ENCODE measurements around the gene PTPRN2. TPM values are rescaled to one million over a fixed set of nuclear protein-coding genes. Genes with fewer than 3 reads are reported as not detected.

The PTPRN2 gene
- total and polyA plus RNA-seq, 9 of the 15 experiments (the other 6 are each of a cell fraction or from before 2014, with no cell fraction given) = not detected

DNA sequence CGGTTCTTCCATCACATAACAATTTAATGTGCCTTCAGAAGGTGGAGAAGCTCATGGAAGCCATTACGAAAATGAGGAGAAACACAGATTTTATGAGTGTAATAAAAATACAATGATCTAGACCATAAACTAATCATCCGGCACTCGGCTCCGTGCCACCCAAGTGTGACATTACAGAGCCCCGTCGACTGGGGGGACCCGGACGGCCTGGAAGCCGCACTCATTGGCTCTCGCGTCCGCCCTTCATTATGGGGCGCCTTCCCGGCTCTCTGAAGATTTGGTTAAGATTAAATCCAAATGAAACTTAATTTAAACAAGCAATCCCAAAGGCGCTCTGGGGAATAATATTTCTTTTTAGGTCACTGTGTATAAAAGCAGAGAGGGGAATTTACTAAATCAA is 1008.2 kb downstream of the PTPRN2 start:
- Histone ChIP-seq H3K4me1 (replicated peaks in 1 of 2; ENCODE audit: control insufficient read depth in 2 of 2, insufficient read depth in 2 of 2, low read length in 2 of 2) (peaks cover 0 to 6% of the 10 kb centered on the region in 2 experiments; a peak in 2 of 5 replicates), H4K20me1 (replicated peaks; ENCODE audit: control insufficient read depth, insufficient read depth, low read length) (no peaks in the 10 kb centered on the region), H3K9me1 (ENCODE audit: control insufficient read depth, insufficient read depth, low read length) (no peaks in the 10 kb centered on the region), H3K36me3 (ENCODE audit: control insufficient read depth, insufficient read depth, low read length) (no peaks in the 10 kb centered on the region), H3K27me3 (ENCODE audit: control insufficient read depth in 2 of 2, insufficient read depth in 2 of 2, low read length in 2 of 2) (peaks cover 69 to 77% of the 10 kb centered on the region in 2 experiments), H3K9ac (ENCODE audit: insufficient read depth in 1 of 2, low read depth in 2 of 2, low read length in 2 of 2) (no peak overlapping the region), H3K9me3 (replicated peaks; ENCODE audit: control insufficient read depth, insufficient read depth, low read depth, low read length) (no peaks in the 10 kb centered on the region), H3K4me3 (no peak overlapping the region), H2AFZ (ENCODE audit: low read depth, low read length) (no peak overlapping the region), H3K79me2 (ENCODE audit: control insufficient read depth, insufficient read depth, low read length) (no peaks in the 10 kb centered on the region), H3K27ac (ENCODE audit: extremely low read depth, low read depth, low read length) (no peak overlapping the region), H3K4me2 (ENCODE audit: insufficient read depth, low read length) (no peak overlapping the region)
- no peak for DNase-seq (ENCODE audit: extremely low read depth in 1 of 4, low spot score in 3 of 4)
- in situ Hi-C loops (cut with MboI) = no loop called here
- WGBS (ENCODE audit: insufficient coverage, low coverage, missing lambda C conversion rate) = 3% methylated on average over 16 of the region's 16 CpGs
- ChIA-PET CTCF (ENCODE audit: low intra/inter-chr PET ratio) (no interaction called here), POLR2A (interaction anchor here (0.6 to 1.3 kb wide), 2 partner anchors 9 to 66 kb away, joined by 3 read pairs; no protein-coding TSS in a partner anchor)
- ATAC-seq = no peak
- no TSS peak for BruUV-seq (replicated peaks)
- FAIRE-seq = no peak
- intact Hi-C loops (cut with micrococcal nuclease) = no loop called here
- TF ChIP-seq, protein P1, sequence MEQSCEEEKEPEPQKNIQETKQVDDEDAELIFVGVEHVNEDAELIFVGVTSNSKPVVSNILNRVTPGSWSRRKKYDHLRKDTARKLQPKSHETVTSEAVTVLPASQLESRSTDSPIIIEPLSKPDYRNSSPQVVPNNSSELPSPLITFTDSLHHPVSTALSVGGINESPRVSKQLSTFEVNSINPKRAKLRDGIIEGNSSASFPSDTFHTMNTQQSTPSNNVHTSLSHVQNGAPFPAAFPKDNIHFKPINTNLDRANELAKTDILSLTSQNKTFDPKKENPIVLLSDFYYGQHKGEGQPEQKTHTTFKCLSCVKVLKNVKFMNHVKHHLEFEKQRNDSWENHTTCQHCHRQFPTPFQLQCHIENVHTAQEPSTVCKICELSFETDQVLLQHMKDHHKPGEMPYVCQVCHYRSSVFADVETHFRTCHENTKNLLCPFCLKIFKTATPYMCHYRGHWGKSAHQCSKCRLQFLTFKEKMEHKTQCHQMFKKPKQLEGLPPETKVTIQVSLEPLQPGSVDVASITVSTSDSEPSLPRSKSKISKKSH (CRISPR knock-in tag; IDR thresholded peaks at IDR 0.05) = no peak
- TF ChIP-seq ZNF232 (CRISPR knock-in tag; IDR thresholded peaks at IDR 0.05) (no peak), CCAR2 (IDR thresholded peaks at IDR 0.05; ENCODE audit: low read depth, low read length) (no peak), U2AF1 (optimal IDR thresholded peaks at IDR 0.05; ENCODE audit: low read depth, low read length) (no peak), ZNF354B (CRISPR knock-in tag; IDR thresholded peaks at IDR 0.05) (no peak), PHF20 (IDR thresholded peaks at IDR 0.05; ENCODE audit: partially characterized antibody) (no peak), ZNF3 (CRISPR knock-in tag; IDR thresholded peaks at IDR 0.05) (no peak), FOXK1 (CRISPR knock-in tag; IDR thresholded peaks at IDR 0.05; ENCODE audit: borderline replicate concordance) (no peak), POLR2AphosphoS2 (IDR thresholded peaks at IDR 0.05; ENCODE audit: low read length) (no peak)
- TF ChIP-seq, protein P2, sequence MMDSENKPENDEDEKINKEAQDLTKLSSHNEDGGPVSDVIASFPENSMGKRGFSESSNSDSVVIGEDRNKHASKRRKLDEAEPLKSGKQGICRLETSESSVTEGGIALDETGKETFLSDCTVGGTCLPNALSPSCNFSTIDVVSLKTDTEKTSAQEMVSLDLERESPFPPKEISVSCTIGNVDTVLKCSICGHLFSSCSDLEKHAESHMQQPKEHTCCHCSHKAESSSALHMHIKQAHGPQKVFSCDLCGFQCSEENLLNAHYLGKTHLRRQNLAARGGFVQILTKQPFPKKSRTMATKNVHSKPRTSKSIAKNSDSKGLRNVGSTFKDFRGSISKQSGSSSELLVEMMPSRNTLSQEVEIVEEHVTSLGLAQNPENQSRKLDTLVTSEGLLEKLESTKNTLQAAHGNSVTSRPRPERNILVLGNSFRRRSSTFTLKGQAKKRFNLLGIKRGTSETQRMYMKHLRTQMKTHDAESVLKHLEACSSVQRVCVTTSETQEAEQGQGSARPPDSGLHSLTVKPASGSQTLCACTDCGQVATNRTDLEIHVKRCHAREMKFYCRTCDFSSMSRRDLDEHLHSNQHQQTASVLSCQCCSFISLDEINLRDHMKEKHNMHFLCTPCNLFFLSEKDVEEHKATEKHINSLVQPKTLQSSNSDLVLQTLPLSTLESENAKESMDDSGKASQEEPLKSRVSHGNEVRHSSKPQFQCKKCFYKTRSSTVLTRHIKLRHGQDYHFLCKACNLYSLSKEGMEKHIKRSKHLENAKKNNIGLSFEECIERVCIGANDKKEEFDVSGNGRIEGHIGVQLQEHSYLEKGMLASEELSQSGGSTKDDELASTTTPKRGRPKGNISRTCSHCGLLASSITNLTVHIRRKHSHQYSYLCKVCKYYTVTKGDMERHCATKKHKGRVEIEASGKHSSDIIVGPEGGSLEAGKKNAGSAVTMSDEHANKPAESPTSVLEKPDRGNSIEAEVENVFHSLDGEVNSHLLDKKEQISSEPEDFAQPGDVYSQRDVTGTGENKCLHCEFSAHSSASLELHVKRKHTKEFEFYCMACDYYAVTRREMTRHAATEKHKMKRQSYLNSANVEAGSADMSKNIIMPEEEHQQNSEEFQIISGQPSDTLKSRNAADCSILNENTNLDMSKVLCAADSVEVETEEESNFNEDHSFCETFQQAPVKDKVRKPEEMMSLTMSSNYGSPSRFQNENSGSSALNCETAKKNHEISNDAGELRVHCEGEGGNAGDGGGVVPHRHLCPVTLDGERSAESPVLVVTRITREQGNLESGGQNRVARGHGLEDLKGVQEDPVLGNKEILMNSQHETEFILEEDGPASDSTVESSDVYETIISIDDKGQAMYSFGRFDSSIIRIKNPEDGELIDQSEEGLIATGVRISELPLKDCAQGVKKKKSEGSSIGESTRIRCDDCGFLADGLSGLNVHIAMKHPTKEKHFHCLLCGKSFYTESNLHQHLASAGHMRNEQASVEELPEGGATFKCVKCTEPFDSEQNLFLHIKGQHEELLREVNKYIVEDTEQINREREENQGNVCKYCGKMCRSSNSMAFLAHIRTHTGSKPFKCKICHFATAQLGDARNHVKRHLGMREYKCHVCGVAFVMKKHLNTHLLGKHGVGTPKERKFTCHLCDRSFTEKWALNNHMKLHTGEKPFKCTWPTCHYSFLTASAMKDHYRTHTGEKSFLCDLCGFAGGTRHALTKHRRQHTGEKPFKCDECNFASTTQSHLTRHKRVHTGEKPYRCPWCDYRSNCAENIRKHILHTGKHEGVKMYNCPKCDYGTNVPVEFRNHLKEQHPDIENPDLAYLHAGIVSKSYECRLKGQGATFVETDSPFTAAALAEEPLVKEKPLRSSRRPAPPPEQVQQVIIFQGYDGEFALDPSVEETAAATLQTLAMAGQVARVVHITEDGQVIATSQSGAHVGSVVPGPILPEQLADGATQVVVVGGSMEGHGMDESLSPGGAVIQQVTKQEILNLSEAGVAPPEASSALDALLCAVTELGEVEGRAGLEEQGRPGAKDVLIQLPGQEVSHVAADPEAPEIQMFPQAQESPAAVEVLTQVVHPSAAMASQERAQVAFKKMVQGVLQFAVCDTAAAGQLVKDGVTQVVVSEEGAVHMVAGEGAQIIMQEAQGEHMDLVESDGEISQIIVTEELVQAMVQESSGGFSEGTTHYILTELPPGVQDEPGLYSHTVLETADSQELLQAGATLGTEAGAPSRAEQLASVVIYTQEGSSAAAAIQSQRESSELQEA (IDR thresholded peaks at IDR 0.05; ENCODE audit: low read depth) = no peak
- TF ChIP-seq, protein P3, sequence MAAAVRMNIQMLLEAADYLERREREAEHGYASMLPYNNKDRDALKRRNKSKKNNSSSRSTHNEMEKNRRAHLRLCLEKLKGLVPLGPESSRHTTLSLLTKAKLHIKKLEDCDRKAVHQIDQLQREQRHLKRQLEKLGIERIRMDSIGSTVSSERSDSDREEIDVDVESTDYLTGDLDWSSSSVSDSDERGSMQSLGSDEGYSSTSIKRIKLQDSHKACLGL (CRISPR knock-in tag; IDR thresholded peaks at IDR 0.05; ENCODE audit: borderline replicate concordance, poor library complexity, severe bottlenecking) = no peak
- TF ChIP-seq, protein P4, sequence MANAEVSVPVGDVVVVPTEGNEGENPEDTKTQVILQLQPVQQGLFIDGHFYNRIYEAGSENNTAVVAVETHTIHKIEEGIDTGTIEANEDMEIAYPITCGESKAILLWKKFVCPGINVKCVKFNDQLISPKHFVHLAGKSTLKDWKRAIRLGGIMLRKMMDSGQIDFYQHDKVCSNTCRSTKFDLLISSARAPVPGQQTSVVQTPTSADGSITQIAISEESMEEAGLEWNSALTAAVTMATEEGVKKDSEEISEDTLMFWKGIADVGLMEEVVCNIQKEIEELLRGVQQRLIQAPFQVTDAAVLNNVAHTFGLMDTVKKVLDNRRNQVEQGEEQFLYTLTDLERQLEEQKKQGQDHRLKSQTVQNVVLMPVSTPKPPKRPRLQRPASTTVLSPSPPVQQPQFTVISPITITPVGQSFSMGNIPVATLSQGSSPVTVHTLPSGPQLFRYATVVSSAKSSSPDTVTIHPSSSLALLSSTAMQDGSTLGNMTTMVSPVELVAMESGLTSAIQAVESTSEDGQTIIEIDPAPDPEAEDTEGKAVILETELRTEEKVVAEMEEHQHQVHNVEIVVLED (CRISPR knock-in tag; IDR thresholded peaks at IDR 0.05) = no peak
